Uterus (tissue), 4 donors: ENCODE measurements around the gene PTPRU. TPM values are rescaled to one million over a fixed set of nuclear protein-coding genes. Genes with fewer than 3 reads are reported as not detected.

Source experiments
- DNase-seq, 2 donors: peaks; one replicate each; pipeline ENCODE4 v3.0.0-alpha.2; 2019 to 2020
- H3K27ac ChIP-seq, 2 donors: fragments of 200-600 bp; sonication (generic); 1 replicate in 1 of 2; 2 replicates in 1 of 2; pipeline ENCODE4 v1.5.1; 2016 to 2018
- H3K27me3 ChIP-seq, 2 donors: fragments of 200-600 bp; sonication (generic); one replicate each; pipeline ENCODE4 v1.5.1; 2018 to 2019; ENCODE audit warnings: control low read depth in 1 of 2
- H3K36me3 ChIP-seq, 2 donors: fragments of 200-600 bp; sonication (generic); one replicate each; pipeline ENCODE4 v1.5.1; 2019; ENCODE audit warnings: control low read depth in 1 of 2
- H3K4me1 ChIP-seq, 2 donors: fragments of 200-600 bp; sonication (generic); one replicate each; pipeline ENCODE4 v1.5.1; 2018 to 2019; ENCODE audit warnings: control low read depth in 1 of 2
- H3K4me3 ChIP-seq, 2 donors: fragments of 200-600 bp; sonication (generic); 1 replicate in 1 of 2; 2 replicates in 1 of 2; pipeline ENCODE4 v1.5.1; 2018 to 2019; ENCODE audit warnings: mild to moderate bottlenecking in 1 of 2
- H3K9me3 ChIP-seq, 2 donors: fragments of 200-600 bp; sonication (generic); one replicate each; pipeline ENCODE4 v1.5.1; 2019; ENCODE audit warnings: control low read depth in 1 of 2
- POLR2A ChIP-seq, 2 donors: fragments of 450-650 bp; IDR thresholded peaks; one replicate each; pipeline ENCODE4 v1.6.1; 2016; ENCODE audit warnings: antibody characterized with exemption in 2 of 2, mild to moderate bottlenecking in 1 of 2, moderate library complexity in 1 of 2
- intact Hi-C: fragments of 100-400 bp; cut with DNase I; formaldehyde crosslinking; loops from one replicate; pipeline ENCODE4 v1.15.1; 2023; ENCODE audit warnings: low total_unique reads
- total RNA-seq, 4 donors: library from RNA; depleted of rRNA in 3 of 4; stranded (reverse); fragments of >200 nt in 3 of 4; gene quantifications; one replicate each; pipeline versions ENCODE4 v1.1.0 to v1.2.4, GENCODE V29; 2014 to 2023
- TF ChIP-seq, protein P1 (sequence below), 4 experiments: fragments of 200-600 bp in 2 of 4; fragments of 450-650 bp in 2 of 4; sonication (generic) in 2 of 4; IDR thresholded peaks; one replicate each; pipeline ENCODE4 v1.5.1; 2016 to 2019; ENCODE audit warnings: antibody characterized with exemption in 4 of 4, mild to moderate bottlenecking in 2 of 4, moderate library complexity in 1 of 4
- donor health status: DM: yes; HTN: yes; CAD: no.

PTPRU gene
- total RNA-seq, 4 donors from 2014 or later: 9.5 to 48.2 (median 33.4) TPM

DNA sequence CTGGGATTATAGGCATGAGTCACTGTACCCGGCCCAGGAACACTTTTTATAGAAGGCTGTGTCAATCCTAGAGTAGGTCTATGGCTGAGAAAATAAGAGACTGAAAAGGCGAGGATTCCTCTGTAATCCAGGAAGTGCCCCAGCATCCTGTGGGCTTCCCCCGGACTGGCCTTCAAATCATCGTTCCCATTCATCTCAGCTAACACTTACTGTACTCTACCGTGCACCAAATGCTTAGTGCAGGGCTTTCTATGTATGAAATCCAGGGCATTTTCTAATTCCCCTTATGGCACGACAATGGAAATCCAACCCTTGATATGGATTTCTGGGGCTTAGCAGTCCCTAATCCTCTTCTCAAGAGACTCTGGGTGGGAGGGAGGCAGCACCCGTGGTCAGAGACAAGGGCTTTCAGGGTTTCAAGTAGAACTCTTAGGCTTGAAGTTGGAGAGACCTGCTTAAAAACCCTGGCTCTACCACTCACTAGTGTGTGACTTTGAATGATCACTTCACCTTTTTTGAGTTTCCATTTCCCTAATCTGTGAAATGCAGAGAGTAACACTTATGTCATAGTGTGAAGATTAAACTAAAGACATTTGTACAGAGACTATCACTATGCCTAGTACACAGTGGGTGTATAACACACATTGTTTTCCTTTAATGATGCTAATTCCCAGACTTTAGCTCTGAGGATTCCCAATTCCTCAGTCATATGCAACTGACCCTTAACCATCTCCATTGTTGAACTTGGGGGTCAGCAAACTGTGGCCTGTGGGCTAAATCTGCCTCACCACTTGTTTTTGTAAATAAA is 25.8 kb upstream of the PTPRU start:
- Histone ChIP-seq H3K9me3 (no peaks in the 10 kb centered on the region), H3K4me1 (no peaks in the 10 kb centered on the region), H3K4me3 (no peak overlapping the region), H3K27me3 (no peaks in the 10 kb centered on the region), H3K36me3 (no peaks in the 10 kb centered on the region), H3K27ac (no peak overlapping the region)
- intact Hi-C loops: no loop called here
- no peak for TF ChIP-seq POLR2A (IDR thresholded peaks at IDR 0.05)
- TF ChIP-seq, protein P1, sequence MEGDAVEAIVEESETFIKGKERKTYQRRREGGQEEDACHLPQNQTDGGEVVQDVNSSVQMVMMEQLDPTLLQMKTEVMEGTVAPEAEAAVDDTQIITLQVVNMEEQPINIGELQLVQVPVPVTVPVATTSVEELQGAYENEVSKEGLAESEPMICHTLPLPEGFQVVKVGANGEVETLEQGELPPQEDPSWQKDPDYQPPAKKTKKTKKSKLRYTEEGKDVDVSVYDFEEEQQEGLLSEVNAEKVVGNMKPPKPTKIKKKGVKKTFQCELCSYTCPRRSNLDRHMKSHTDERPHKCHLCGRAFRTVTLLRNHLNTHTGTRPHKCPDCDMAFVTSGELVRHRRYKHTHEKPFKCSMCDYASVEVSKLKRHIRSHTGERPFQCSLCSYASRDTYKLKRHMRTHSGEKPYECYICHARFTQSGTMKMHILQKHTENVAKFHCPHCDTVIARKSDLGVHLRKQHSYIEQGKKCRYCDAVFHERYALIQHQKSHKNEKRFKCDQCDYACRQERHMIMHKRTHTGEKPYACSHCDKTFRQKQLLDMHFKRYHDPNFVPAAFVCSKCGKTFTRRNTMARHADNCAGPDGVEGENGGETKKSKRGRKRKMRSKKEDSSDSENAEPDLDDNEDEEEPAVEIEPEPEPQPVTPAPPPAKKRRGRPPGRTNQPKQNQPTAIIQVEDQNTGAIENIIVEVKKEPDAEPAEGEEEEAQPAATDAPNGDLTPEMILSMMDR (IDR thresholded peaks at IDR 0.05): no peak
- no peak for DNase-seq

DNA sequence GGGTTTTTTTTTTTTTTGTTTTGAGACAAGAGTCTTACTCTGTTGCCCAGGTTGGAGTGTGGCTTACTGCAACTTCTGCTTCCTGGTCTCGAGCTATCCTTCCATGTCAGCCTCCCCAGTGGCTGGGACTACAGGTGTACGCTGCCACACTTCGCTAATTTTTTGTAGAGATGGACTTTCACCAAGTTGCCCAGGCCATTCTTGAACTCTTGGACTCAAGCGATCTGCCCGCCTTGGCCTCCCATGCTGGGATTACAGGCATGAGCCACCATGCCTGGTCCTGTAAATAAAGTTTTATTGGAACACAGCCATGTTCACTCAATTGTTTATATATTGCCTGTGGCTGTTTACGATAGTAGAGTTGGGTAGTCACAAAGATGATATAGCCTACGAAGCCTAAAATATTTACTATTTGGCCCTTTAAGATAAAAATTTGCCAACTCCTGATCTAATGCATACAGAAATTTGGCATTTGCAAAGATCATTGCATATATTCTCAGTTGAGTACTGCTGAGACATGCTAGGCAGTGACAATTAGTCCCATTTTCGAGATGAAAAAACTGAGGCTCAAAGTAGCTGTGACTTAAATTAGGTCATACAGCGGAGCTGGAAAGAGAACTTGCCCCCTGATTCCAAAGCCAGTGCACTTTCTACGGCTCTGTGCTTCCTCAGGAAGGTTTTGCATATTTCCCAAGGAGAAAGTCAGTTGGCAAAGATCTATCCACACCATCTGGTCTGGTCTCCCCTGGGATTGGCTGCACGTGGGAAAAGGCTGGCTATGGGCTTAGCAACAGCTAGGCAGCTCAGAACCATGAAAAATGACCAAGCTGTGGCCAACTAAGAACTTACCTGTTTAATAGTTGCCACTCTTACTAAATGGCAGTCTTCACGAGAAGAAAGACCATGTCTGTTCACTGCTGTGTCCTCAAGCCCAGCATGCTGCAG is 25.0 kb upstream of the PTPRU start:
- Histone ChIP-seq H3K36me3 (no peaks in the 10 kb centered on the region), H3K27ac (no peak overlapping the region), H3K27me3 (no peaks in the 10 kb centered on the region), H3K4me1 (no peaks in the 10 kb centered on the region), H3K4me3 (no peak overlapping the region), H3K9me3 (no peaks in the 10 kb centered on the region)
- no peak for DNase-seq
- intact Hi-C loops: no loop called here
- TF ChIP-seq POLR2A (IDR thresholded peaks at IDR 0.05): no peak
- TF ChIP-seq, protein P1 (IDR thresholded peaks at IDR 0.05): no peak

DNA sequence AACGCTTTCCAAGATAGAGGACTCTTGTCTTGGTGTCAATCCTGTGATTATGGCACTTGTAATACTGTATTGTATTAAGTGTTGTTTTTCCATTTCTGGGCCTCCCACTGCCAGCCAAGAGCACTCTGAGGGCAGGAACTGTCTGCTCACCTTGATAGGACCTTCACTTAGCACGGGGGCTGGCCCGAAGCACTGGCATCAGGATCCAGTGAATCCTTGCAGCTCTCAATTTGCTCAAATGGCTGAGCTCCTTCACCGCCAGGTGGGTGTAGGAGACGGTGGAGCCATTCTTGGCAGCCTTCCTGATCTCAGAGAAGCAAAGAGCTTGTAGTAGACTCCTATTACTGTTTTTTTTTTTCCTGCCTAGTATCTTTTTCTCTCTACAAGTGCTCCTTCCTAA is 23.3 kb upstream of the PTPRU start:
- Histone ChIP-seq H3K36me3 (no peaks in the 10 kb centered on the region), H3K9me3 (no peaks in the 10 kb centered on the region), H3K4me3 (no peak overlapping the region), H3K4me1 (no peaks in the 10 kb centered on the region), H3K27me3 (no peaks in the 10 kb centered on the region), H3K27ac (no peak overlapping the region)
- DNase-seq: no peak
- TF ChIP-seq, protein P1 (IDR thresholded peaks at IDR 0.05): no peak
- no peak for TF ChIP-seq POLR2A (IDR thresholded peaks at IDR 0.05)
- intact Hi-C loops: no loop called here

DNA sequence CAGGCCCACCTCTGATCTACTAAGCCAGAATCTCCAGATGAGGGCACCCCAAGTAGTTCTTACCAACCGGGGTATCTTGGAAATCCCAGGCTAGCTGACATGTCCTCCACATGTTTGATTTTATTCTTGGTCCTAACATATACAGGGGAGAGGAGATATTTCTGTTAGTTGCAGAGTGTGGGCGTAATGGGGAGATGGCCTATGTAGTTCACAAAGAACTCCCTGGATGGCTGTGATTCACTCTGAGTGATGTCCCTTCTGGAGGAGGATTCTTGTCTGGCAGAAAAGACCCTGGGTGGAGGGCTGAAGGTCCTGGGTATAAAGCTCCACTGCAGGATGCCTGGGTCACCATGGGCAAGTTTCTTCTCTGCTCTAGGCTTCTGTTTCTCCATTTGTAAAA is 18.7 kb upstream of the PTPRU start:
- Histone ChIP-seq H3K4me1 (no peaks in the 10 kb centered on the region), H3K36me3 (no peaks in the 10 kb centered on the region), H3K27me3 (no peaks in the 10 kb centered on the region), H3K4me3 (no peak overlapping the region), H3K27ac (no peak overlapping the region), H3K9me3 (no peaks in the 10 kb centered on the region)
- TF ChIP-seq, protein P1 (IDR thresholded peaks at IDR 0.05): no peak
- TF ChIP-seq POLR2A (IDR thresholded peaks at IDR 0.05): no peak
- intact Hi-C loops: no loop called here
- DNase-seq: no peak

DNA sequence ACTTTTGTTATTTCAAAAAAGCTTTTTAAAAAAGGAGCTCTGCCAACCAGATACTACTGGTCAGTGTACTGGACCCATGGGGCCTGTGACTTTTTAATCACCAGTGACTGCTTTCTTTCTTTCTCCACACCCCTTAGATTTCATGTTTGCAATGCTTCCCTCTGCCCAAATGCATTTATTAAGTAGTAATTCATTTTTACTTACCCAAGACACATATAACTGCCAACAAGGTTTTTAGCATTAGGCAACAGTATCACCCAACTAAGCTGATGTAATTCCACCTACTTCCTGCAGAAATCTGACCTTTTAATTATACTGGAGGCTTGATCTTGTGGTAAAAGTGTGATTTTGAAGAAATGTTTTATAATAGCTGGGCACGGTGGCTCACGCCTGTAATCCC is 18.1 kb upstream of the PTPRU start:
- no peak for DNase-seq
- H3K4me3 ChIP-seq: no peak overlapping the region
- no peaks in the 10 kb centered on the region for H3K4me1 ChIP-seq
- no peaks in the 10 kb centered on the region for H3K27me3 ChIP-seq
- no peak overlapping the region for H3K27ac ChIP-seq
- TF ChIP-seq POLR2A (IDR thresholded peaks at IDR 0.05): no peak
- TF ChIP-seq, protein P1 (IDR thresholded peaks at IDR 0.05): no peak
- H3K36me3 ChIP-seq: no peaks in the 10 kb centered on the region
- no peaks in the 10 kb centered on the region for H3K9me3 ChIP-seq
- intact Hi-C loops: no loop called here
